ENCODE measurements around the gene MUC15.
A peak's percentile ranks its signal among the peaks of the same experiment; 100 is the strongest.
"Not testable (repeated sequence)": the region's sequence is repeated elsewhere in the genome, so short reads cannot be mapped to it uniquely, and the experiment has no call there.

The MUC15 gene, protein sequence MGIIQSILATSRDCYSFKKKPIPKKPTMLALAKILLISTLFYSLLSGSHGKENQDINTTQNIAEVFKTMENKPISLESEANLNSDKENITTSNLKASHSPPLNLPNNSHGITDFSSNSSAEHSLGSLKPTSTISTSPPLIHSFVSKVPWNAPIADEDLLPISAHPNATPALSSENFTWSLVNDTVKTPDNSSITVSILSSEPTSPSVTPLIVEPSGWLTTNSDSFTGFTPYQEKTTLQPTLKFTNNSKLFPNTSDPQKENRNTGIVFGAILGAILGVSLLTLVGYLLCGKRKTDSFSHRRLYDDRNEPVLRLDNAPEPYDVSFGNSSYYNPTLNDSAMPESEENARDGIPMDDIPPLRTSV

DNA sequence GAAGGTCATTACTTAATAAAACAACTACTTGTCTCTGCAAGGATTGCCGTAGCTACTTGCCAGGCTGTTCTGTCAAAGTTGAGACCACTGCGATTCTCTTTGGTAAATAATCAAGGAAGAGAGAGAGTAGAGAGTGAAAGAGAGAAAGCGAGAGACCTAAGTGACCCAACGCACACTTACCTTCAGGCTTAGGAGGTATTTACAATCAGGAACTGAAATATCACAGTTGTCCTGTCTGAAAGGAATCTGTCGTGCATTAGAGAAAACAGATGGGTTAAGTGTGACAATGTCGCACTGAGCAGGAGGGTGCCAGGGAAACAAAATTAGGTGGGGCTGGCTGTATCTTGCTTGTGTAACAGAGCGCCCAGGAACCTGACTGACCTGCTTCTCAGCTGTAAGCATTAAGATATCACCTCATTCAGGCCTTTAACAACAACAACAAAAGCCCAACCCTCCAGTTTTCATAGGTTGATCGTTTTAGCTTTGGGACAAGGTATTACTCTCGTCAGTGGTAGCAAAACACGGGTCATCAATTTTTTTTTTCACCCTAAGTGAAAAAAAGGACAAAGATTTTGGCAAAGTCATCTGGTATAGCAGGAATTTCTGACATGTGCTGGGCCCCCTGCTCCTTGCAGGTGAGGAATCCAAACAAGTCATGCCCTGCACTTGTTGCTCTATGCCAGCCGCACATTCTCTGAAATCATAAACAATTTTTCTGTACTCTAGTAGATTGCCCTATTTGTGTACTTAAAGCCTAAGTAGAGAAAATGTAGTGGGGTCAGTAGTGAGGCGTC, at the start of gene MUC15:
Gene MUC15 (minus strand): TSS at position 403 of the 794 bp plus-strand sequence. CDS start 5,169 bp downstream, outside the sequence.
- no peaks in the 10 kb centered on the region for H3K9me3 Mint-ChIP-seq
- no peaks in the 10 kb centered on the region for H3K27me3 Mint-ChIP-seq
- H3K36me3 Mint-ChIP-seq (ENCODE audit: low read depth) = no peaks in the 10 kb centered on the region
- no peaks in the 10 kb centered on the region for H3K4me1 Mint-ChIP-seq
- no peak for DNase-seq
- H3K27ac Mint-ChIP-seq = no peak within 1 kb of the TSS
- no peak within 1 kb of the TSS for H3K4me3 Mint-ChIP-seq
- no peak for ATAC-seq

DNA sequence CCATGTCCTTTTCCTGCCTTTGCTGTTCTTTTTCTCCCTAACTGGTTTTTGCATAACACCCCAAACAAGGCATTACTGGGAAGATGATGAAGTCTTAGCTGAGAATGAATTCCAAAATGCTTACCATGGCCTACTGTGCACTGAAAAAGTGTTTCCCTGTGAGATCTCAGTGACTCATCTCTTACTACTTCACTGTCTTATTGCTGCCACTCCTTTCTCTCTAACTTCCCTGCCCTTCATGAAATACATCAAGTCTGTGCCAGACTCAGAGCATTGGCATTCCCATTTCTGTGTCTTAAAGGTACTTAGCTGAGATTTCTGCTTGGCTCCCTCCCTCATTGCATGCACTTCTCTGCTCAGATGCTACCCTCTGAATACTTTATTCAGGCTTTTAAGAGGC, 49.1 kb upstream of the MUC15 start:
- Mint-ChIP-seq H3K9me3 (peaks cover 3% of the 10 kb centered on the region), H3K27ac (no peak overlapping the region), H3K36me3 (ENCODE audit: low read depth) (no peaks in the 10 kb centered on the region), H3K4me1 (no peaks in the 10 kb centered on the region), H3K27me3 (no peaks in the 10 kb centered on the region), H3K4me3 (no peak overlapping the region)
- ATAC-seq (no peak), DNase-seq (no peak)

DNA sequence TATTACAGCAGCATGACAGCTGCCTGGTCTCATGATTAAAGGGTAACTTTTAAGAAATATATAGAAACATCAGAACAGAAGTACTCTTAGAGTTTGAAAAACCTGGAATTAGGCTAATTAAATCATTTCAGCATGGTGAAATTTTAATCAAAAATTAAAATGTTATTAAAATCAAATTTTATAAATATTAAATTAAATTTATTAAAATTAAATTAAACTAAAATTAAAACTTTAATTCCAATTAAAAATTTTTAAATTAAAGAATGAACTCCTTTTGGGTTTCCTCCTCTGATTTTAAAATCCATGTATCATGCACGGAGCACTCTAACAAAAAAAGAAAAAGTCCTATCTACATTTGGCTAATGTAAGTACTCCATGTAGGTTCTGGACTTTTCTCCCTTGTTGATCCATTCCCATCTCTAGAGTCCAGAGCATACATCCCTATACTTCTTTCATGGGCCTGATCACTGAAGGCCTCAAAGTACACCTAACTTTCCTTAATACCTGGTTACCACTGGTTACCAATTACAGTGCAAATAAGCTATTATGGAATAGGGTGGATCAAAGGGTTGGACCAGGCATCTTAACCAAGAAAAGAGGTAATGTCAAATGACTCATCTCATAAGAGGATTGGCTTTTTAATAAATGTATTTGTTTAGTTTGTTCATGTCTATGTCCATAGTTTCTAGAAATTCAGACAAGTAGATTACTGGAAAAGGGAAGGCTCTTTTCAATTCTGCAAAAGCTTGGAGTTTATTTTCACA, 48.4 kb upstream of the MUC15 start:
- Mint-ChIP-seq H3K4me1 (no peaks in the 10 kb centered on the region), H3K36me3 (ENCODE audit: low read depth) (no peaks in the 10 kb centered on the region), H3K27me3 (no peaks in the 10 kb centered on the region), H3K27ac (no peak overlapping the region), H3K4me3 (no peak overlapping the region), H3K9me3 (peaks cover 3% of the 10 kb centered on the region)
- no peak for ATAC-seq
- no peak for DNase-seq

DNA sequence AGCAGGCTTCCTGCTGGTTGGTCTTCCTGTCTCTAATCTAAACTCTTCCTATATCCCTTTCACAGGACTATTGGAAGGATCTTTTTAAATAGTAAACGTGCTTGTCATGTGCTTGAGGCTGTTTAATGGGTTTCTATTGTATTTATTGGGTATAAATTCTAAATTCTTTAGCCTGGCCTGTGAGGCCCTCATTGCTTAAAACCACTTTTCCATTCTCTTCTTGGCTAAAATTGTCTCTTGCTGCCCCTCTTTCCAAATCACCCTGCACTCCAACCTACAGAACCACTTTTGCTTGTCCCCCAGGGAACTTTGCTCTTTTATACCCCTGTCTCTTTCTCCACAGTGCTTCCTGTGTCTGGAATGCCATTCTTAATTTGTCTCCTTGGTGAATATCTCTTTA, 46.4 kb upstream of the MUC15 start:
- H3K27me3 Mint-ChIP-seq = no peaks in the 10 kb centered on the region

DNA sequence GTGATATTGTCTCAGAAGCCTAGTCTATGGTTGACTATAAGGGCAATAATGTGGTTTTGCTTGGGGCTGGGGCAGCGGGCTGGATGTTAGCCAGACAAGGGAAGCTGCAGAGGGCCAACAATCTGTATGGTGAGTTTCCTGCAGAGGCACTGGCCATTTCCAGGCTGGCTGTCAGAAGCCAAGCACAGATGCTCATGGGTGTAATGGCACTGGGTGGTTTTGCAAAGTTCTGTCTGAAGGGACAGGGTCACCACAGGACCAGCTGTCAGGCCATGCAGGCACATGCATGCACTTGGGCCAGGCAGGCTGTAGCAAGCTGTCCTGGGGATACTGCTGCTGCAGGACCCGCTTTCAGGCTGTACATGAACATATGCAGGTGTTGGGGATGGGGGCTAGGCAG, 41.7 kb upstream of the MUC15 start:
- H3K27me3 Mint-ChIP-seq = no peaks in the 10 kb centered on the region
- H3K36me3 Mint-ChIP-seq (ENCODE audit: low read depth) = no peaks in the 10 kb centered on the region
- ATAC-seq (no peak), DNase-seq (no peak)
- H3K9me3 Mint-ChIP-seq = peaks cover 12% of the 10 kb centered on the region
- H3K4me3 Mint-ChIP-seq = no peak overlapping the region
- no peaks in the 10 kb centered on the region for H3K4me1 Mint-ChIP-seq
- H3K27ac Mint-ChIP-seq = no peak overlapping the region

More for the DNA sequence above, 46.4 kb upstream of the MUC15 start:
- H3K4me3 Mint-ChIP-seq = no peak overlapping the region
- no peak overlapping the region for H3K27ac Mint-ChIP-seq
- ATAC-seq = no peak
- no peak for DNase-seq
- no peaks in the 10 kb centered on the region for H3K36me3 Mint-ChIP-seq (ENCODE audit: low read depth)
- no peaks in the 10 kb centered on the region for H3K4me1 Mint-ChIP-seq
- peaks cover 3% of the 10 kb centered on the region for H3K9me3 Mint-ChIP-seq

DNA sequence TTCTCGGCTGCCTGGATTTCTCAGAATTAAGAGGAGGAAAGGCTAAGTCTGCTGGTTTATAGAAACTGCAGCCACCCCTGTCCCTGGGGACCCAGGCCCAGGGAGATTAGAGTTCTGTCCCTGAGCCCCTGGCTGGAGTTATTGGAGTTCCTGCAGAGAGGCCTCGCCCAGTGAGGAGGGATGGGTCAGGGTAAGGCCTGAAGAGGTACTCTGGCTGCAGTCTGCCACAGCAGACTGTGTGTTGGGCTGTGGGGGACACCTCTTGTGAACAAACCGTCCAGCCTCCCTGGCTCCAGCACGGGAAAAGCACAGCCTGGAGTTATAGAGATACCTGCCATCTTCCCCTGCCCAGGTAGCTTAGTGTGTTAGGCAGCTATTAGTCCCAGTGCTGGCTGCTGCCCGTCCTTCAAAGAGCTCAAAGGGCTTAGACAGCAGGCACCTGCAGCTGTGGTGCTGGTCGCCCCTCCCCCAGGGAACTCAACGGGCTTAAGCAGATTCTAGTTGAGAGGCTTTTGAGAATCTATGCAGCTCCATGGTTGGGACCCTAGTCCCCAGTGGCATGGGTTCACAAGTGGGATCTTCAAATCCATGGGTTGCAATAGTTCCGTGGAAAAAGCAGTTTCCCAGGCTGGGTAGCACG, 36.6 kb upstream of the MUC15 start:
- Mint-ChIP-seq H3K9me3 (peaks cover 19% of the 10 kb centered on the region), H3K4me1 (no peaks in the 10 kb centered on the region), H3K4me3 (no peak overlapping the region), H3K27ac (no peak overlapping the region), H3K36me3 (ENCODE audit: low read depth) (no peaks in the 10 kb centered on the region), H3K27me3 (no peaks in the 10 kb centered on the region)
- ATAC-seq (peak; percentile 24), DNase-seq (no peak)

DNA sequence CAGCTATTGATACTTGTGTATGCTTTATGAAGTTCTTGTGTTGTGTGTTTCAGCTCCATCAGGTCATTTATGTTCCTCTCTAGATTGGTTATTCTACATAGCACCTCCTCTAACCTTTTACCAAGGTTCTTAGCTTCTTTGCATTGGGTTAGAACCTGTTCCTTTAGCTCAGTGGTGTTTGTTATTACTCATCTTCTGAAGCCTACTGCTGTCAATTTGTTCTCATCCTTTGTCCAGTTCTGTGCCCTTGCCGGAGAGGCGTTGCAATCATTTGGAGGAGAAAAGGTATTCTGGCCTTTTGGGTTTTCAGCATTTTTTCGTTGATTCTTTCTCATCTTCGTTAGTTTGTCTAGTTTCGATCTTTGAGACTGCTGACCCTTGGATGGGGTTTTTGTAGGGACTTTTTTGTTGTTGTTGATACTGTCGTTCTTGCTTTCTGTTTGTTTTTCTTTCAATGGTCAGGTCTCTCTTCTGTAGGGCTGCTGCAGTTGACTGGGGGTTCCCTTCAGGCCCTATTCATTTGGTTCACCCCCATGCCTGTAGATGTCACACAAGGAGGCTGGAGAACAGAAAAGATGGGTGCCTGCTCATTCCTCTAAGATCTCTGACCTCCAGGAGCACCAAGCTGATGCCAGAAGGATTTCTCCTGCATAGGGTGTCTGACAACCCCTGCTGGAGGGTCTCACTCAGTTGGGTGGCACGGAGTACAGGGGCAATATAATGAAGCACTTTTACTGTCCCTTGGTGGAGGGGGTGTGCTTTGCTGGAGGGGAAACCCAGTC, 35.9 kb upstream of the MUC15 start:
- Mint-ChIP-seq H3K27ac (no peak overlapping the region), H3K9me3 (peaks cover 19% of the 10 kb centered on the region), H3K4me1 (no peaks in the 10 kb centered on the region), H3K4me3 (no peak overlapping the region), H3K36me3 (ENCODE audit: low read depth) (no peaks in the 10 kb centered on the region), H3K27me3 (no peaks in the 10 kb centered on the region)
- ATAC-seq (no peak), DNase-seq (no peak)

DNA sequence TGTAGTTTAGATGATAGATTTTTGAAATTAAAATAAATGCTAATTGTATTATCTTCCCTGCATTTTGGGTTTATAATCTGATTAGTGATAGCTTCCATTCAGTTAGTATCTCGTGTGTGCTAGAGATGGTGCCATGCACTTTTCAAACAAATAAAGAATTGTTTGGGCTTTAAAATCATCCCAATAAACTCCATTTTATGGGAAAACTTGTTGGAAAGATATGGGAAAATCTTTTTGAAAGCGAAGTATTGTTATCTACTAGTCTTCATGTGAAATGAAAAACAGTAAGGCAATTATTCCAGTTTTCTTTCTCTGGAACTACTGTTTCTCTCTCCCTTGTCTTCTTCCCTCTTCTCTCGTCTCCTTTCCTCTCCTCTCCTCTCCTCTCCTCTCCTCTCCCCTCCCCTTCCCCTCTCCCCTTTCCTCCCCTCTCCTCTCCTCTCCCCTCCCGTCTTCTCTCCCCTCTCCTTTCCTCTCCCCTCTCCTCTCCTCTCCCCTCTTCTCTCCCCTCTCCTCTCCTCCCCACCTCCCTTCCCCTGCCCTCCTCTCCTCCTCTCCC, 27.9 kb upstream of the MUC15 start:
- H3K9me3 Mint-ChIP-seq = peaks cover 28% of the 10 kb centered on the region

DNA sequence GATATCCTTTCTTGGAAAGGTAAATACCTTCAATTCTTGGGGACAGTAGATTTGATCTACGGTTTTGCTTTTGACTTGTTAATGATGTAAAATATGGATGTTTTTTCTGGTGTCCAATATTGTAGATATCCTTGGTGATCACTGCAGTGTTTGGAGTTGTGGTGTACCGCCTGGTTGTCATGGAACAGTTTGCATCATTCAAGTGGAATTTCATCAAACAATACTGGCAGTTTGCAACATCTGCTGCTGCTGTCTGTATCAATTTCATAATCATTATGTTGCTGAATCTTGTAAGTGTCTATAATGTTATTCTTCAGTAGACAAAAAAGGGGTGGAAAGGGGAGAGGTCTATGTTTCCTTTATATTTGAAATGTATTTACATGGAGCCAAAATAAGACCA, 27.4 kb upstream of the MUC15 start:
- Mint-ChIP-seq H3K36me3 (ENCODE audit: low read depth) (no peaks in the 10 kb centered on the region), H3K27me3 (no peaks in the 10 kb centered on the region), H3K4me1 (no peaks in the 10 kb centered on the region), H3K9me3 (peaks cover 28% of the 10 kb centered on the region), H3K27ac (no peak overlapping the region), H3K4me3 (no peak overlapping the region)
- DNase-seq (no peak), ATAC-seq (no peak)

More for the DNA sequence above, 27.9 kb upstream of the MUC15 start:
- H3K4me1 Mint-ChIP-seq = no peaks in the 10 kb centered on the region
- ATAC-seq (no peak), DNase-seq (no peak)
- no peaks in the 10 kb centered on the region for H3K27me3 Mint-ChIP-seq
- H3K4me3 Mint-ChIP-seq = no peak overlapping the region
- no peaks in the 10 kb centered on the region for H3K36me3 Mint-ChIP-seq (ENCODE audit: low read depth)
- no peak overlapping the region for H3K27ac Mint-ChIP-seq

DNA sequence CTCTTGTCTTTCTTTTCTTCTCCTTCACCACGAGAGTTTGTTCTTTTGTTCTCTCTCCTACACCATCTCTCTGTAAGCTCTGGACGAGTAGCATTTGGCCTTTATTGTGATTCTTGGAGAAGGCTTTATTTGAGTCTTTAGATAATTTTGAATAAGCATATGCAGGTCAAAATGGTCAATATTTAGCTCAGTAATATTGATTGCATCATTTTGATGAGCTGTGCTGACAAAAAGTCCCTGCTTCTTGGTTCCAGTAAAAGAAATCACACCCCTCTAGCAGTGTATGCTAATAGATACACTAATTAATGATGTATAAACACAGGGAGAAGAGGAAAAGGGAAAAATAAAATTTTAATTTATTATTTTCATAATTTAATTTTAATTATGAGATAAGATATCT, 25.8 kb upstream of the MUC15 start:
- DNase-seq = no peak
- ATAC-seq = no peak
- H3K27ac Mint-ChIP-seq = no peak overlapping the region
- H3K4me1 Mint-ChIP-seq = no peaks in the 10 kb centered on the region
- peaks cover 24% of the 10 kb centered on the region for H3K9me3 Mint-ChIP-seq
- H3K36me3 Mint-ChIP-seq (ENCODE audit: low read depth) = no peaks in the 10 kb centered on the region
- no peaks in the 10 kb centered on the region for H3K27me3 Mint-ChIP-seq
- no peak overlapping the region for H3K4me3 Mint-ChIP-seq

DNA sequence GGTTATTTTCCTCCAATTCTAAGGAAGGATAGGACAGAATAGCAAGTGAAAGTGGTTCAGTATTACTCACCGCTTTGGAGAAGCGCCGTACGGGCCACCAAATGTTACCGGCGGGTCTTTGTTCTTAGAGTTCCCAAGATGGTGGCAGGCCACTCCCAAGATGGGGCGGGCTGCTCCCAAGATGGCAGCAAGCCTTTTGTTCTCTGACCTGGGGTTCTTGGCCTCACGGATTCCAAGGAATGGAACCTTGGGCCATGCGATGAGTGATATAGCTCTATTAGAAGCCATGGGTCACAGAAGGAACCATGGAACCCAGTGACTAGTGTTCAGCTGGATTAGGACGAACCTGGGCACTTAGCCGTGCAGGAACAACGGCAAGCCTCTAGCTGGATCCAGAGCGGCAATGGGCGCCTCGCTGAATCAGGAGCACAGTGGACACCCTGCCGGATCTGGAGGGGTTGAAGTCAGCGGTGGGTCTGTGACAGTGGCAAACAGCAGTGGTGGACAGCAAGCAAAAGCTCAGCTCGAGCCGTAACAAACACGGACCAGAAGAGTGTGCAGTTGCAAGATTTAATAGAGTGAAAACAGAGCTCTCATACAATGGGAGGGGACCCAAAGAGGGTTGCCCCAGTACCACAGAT, 25.1 kb upstream of the MUC15 start:
- not testable (repeated sequence) for H3K27ac Mint-ChIP-seq
- peaks cover 23% of the 10 kb centered on the region for H3K9me3 Mint-ChIP-seq

DNA sequence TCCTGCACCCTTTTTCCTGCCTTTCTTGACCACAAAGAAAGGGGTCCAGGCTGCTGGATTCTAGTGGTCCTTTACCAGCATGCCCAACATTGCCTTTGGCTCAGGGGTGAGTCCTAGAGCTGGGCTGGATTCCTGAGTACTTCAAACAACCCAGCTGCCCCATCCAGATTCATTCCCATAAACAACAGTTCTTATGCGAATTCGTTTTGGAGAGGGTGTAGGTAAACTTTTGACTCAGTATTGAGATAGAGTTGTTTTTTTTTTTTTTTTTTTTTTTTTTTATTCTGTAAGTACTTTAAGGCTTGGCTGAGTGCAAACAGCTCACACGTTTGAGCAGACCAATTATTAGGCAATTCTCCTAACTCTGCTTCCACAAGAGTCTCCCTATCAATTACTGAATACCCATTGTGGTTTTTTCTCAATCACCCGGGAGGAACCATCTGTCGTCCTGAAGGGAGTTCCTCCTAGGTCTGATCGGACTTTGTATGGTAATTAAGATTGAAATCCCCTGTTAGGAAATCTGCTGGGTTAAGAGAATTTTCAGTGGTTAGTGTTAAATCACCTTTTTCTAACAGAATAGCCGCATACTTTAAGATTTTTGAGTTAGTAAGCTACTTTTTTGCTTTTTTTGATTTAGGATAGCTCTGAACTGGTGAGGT, 23.3 kb upstream of the MUC15 start:
- ATAC-seq; H3K36me3 Mint-ChIP-seq (ENCODE audit: low read depth): not testable (repeated sequence)
- H3K9me3 Mint-ChIP-seq = peaks cover 10% of the 10 kb centered on the region

More for the DNA sequence above, 25.1 kb upstream of the MUC15 start:
- DNase-seq; H3K4me1 Mint-ChIP-seq; H3K27me3 Mint-ChIP-seq; H3K36me3 Mint-ChIP-seq (ENCODE audit: low read depth); H3K4me3 Mint-ChIP-seq; ATAC-seq: not testable (repeated sequence)

DNA sequence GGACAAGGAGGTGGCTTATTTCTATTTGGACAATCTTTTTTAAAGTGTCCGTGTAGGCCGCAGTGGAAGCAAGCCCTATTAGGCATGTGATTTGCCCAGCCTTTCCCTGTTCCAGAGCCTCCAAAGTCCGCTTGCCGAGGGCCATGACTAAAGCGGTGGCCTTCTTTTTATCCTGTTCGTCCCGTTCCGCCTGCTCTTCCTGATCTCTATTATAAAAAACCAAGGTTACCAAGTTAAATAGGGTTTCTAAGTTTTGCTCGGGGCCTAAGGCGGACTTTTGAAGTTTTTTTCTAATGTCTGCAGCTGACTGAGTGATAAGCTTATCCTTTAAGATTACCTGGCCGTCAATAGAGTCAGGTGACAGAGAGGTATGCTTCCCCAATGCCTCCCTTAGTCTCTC, 21.6 kb upstream of the MUC15 start:
- Mint-ChIP-seq H3K27ac (no peak overlapping the region), H3K36me3 (ENCODE audit: low read depth) (no peaks in the 10 kb centered on the region), H3K9me3 (peaks cover 14% of the 10 kb centered on the region), H3K4me1 (no peaks in the 10 kb centered on the region), H3K4me3 (no peak overlapping the region), H3K27me3 (no peaks in the 10 kb centered on the region)
- DNase-seq (no peak), ATAC-seq (no peak)

More for the DNA sequence above, 23.3 kb upstream of the MUC15 start:
- H3K27ac Mint-ChIP-seq, H3K4me1 Mint-ChIP-seq, H3K27me3 Mint-ChIP-seq, DNase-seq, H3K4me3 Mint-ChIP-seq: not testable (repeated sequence)
